ENCODE data around the gene LYSMD2.
"Not testable (repeated sequence)": the region's sequence is repeated elsewhere in the genome, so short reads cannot be mapped to it uniquely, and the experiment has no call there.

Gene LYSMD2

GRCh38 chr15:51737522-51738305 lies at the start of gene LYSMD2:
Gene LYSMD2 (minus strand): TSS chr15:51737655. CDS start chr15:51737622, 33 bp downstream.
- peak; percentile 14 for DNase-seq

- DNase-seq = not testable (repeated sequence)
These were observed 49.7 kb upstream of the LYSMD2 start for GRCh38 chr15:51787130-51787529.

- DNase-seq = no peak
These were observed 46.5 kb upstream of the LYSMD2 start for GRCh38 chr15:51783967-51784366.

- no peak for DNase-seq
These were observed 45.0 kb upstream of the LYSMD2 start for GRCh38 chr15:51782357-51782896.

GRCh38 chr15:51781506-51781905 lies 44.1 kb upstream of the LYSMD2 start:
- no peak for DNase-seq

- no peak for DNase-seq
These were observed 43.2 kb upstream of the LYSMD2 start for GRCh38 chr15:51780636-51781035.

- peak; percentile 84 for DNase-seq
These were observed 39.6 kb upstream of the LYSMD2 start for GRCh38 chr15:51776952-51777569.

GRCh38 chr15:51775967-51776816 lies 38.7 kb upstream of the LYSMD2 start:
- peak; percentile 72 for DNase-seq

- DNase-seq = no peak
These were observed 37.5 kb upstream of the LYSMD2 start for GRCh38 chr15:51774916-51775315.

GRCh38 chr15:51771773-51772172 lies 34.3 kb upstream of the LYSMD2 start:
- DNase-seq = no peak

- DNase-seq = no peak
These were observed 33.4 kb upstream of the LYSMD2 start for GRCh38 chr15:51770902-51771301.

- no peak for DNase-seq
These were observed 30.6 kb upstream of the LYSMD2 start for GRCh38 chr15:51768018-51768417.

- DNase-seq = no peak
These were observed 28.9 kb upstream of the LYSMD2 start for GRCh38 chr15:51766341-51766740.

GRCh38 chr15:51765751-51766150 lies 28.3 kb upstream of the LYSMD2 start:
- no peak for DNase-seq

GRCh38 chr15:51760805-51761204 lies 23.4 kb upstream of the LYSMD2 start:
- no peak for DNase-seq

- DNase-seq = peak; percentile 16
These were observed 22.2 kb upstream of the LYSMD2 start for GRCh38 chr15:51759557-51760070.

- DNase-seq = peak; percentile 60
These were observed 21.2 kb upstream of the LYSMD2 start for GRCh38 chr15:51758645-51759044.

- no peak for DNase-seq
These were observed 20.0 kb upstream of the LYSMD2 start for GRCh38 chr15:51757450-51757849.

- DNase-seq = no peak
These were observed 19.0 kb upstream of the LYSMD2 start for GRCh38 chr15:51756482-51756881.

- DNase-seq = no peak
These were observed 18.3 kb upstream of the LYSMD2 start for GRCh38 chr15:51755790-51756189.

- no peak for DNase-seq
These were observed 16.8 kb upstream of the LYSMD2 start for GRCh38 chr15:51754267-51754666.

- DNase-seq = no peak
These were observed 15.4 kb upstream of the LYSMD2 start for GRCh38 chr15:51752888-51753287.

Data from NCI-H1694 treated with DMSO at 0.1 percent for 48 hours (cell line).